HL-60 (cell line): ENCODE results near the gene SLC17A2.

ENCODE experiments used
- CTCF ChIP-seq: IDR thresholded peaks from one replicate; pipeline ENCODE4 v1.5.1; 2011; ENCODE audit warnings: low read length, control low read depth, inconsistent platforms; ENCODE audit not compliant: insufficient read depth
- GABPA ChIP-seq: IDR thresholded peaks from 2 replicates; pipeline ENCODE4 v1.6.1; 2012; ENCODE audit warnings: low read depth
- POLR2AphosphoS5 ChIP-seq: IDR thresholded peaks from 2 replicates; pipeline ENCODE4 v1.6.1; 2012; ENCODE audit warnings: low read depth
- REST ChIP-seq: IDR thresholded peaks from 2 replicates; pipeline ENCODE4 v1.6.1; 2012; ENCODE audit warnings: low read depth; ENCODE audit not compliant: insufficient replicate concordance

GRCh38 chr6:25927756-25928216 is 2.7 kb downstream of the SLC17A2 start:
- TF ChIP-seq CTCF (no peak), POLR2AphosphoS5 (no peak), REST (no peak), GABPA (no peak)
